A549 (cell line): ENCODE results near the gene ZNF581. TPM values are rescaled to one million over a fixed set of nuclear protein-coding genes. Genes with fewer than 3 reads are reported as not detected.
A peak's percentile ranks its signal among the peaks of the same experiment; 100 is the strongest.

Experiments used
- ATAC-seq, 2 experiments: fragments of 200-7000 bp in 1 of 2; fragments of >200 bp in 1 of 2; cut with Nextera tagmentation in 1 of 2; cut with Tn5 transposase in 1 of 2; 3 replicates each; pipeline versions ENCODE4 v1.8.0 to v1.9.1; 2018 to 2020; ENCODE audit warnings: mild to moderate bottlenecking in 1 of 2, moderate library complexity in 1 of 2
- CTCF ChIA-PET: fragments of 300-600 bp; sonication (Branson Sonifier 250); formaldehyde crosslinking; extraction: SDS; loops from one replicate; lab custom pipeline; 2021; ENCODE audit warnings: antibody characterized with exemption, inconsistent platforms; lab: Yijun Ruan, JAX
- POLR2A ChIA-PET: fragments of 350-600 bp; formaldehyde crosslinking; extraction: SDS; loops from one replicate; lab custom pipeline; 2021; ENCODE audit warnings: antibody characterized with exemption, inconsistent platforms; lab: Yijun Ruan, JAX
- DNase-seq, 2 experiments: peaks; one replicate each; pipeline versions ENCODE4 v3.0.0 to v3.0.0-alpha.2; 2011 to 2016; ENCODE audit warnings: low read depth in 1 of 2, low spot score in 1 of 2
- FAIRE-seq: peaks from 2 replicates; lab custom pipeline; 2011; peaks lifted over from hg19 to GRCh38; lab: Jason Lieb, UNC
- H3K27ac ChIP-seq, 2 experiments: fragments of >200 bp; sonication (Bioruptor Twin); formaldehyde crosslinking; 3 replicates each; pipeline ENCODE4 v1.5.1; 2016 to 2017
- H3K4me1 ChIP-seq: fragments of >200 bp; sonication (Bioruptor Twin); formaldehyde crosslinking; 3 replicates; pipeline ENCODE4 v1.6.1; 2016
- H3K4me2 ChIP-seq: fragments of >200 bp; sonication (Bioruptor Twin); formaldehyde crosslinking; 3 replicates; pipeline ENCODE4 v1.6.1; 2016
- H3K4me3 ChIP-seq: fragments of >200 bp; sonication (Bioruptor Twin); formaldehyde crosslinking; 3 replicates; pipeline ENCODE4 v1.5.1; 2016
- H3K9me3 ChIP-seq: fragments of >200 bp; sonication (Bioruptor Twin); formaldehyde crosslinking; 3 replicates; pipeline ENCODE4 v1.6.1; 2016
- GATA3 ChIP-seq: IDR thresholded peaks from 2 replicates; pipeline ENCODE4 v1.6.1; 2012; ENCODE audit warnings: borderline replicate concordance
- HDAC2 ChIP-seq: fragments of 200-600 bp; sonication (generic); IDR thresholded peaks from 2 replicates; pipeline ENCODE4 v1.6.1; 2016
- KDM1A ChIP-seq: fragments of 200-600 bp; sonication (generic); IDR thresholded peaks from 2 replicates; pipeline ENCODE4 v1.6.1; 2016; ENCODE audit warnings: low read depth, mild to moderate bottlenecking
- MAZ ChIP-seq: fragments of 150-350 bp; IDR thresholded peaks from 2 replicates; pipeline ENCODE4 v1.6.1; 2014; ENCODE audit warnings: antibody characterized with exemption, low read depth, low read length, borderline replicate concordance
- POLR2A ChIP-seq: IDR thresholded peaks from 2 replicates; pipeline ENCODE4 v1.6.1; 2012; ENCODE audit warnings: mild to moderate bottlenecking, low read length
- RARB ChIP-seq: fragments of 250-450 bp; sonication (Bioruptor Pico); IDR thresholded peaks from 2 replicates; pipeline ENCODE4 v1.8.0; 2021; ENCODE audit warnings: mild to moderate bottlenecking, moderate library complexity
- RCOR1 ChIP-seq: fragments of 150-350 bp; IDR thresholded peaks from 2 replicates; pipeline ENCODE4 v1.6.1; 2014; ENCODE audit warnings: antibody characterized with exemption, low read length, low read depth
- TP53 ChIP-seq: fragments of 250-450 bp; sonication (Bioruptor Pico); IDR thresholded peaks from 2 replicates; pipeline ENCODE4 v1.5.0; 2021; ENCODE audit warnings: mild to moderate bottlenecking, moderate library complexity
- ZC3H11A ChIP-seq: fragments of 450-650 bp; IDR thresholded peaks from 2 replicates; pipeline ENCODE4 v1.6.1; 2014; ENCODE audit warnings: antibody characterized with exemption, mild to moderate bottlenecking
- ZNF302 ChIP-seq: fragments of 250-450 bp; sonication (Bioruptor Pico); IDR thresholded peaks from 2 replicates; pipeline ENCODE4 v1.9.0; 2021; ENCODE audit warnings: inconsistent platforms, mild to moderate bottlenecking, moderate library complexity
- WGBS: methylation state at CpG from one replicate; pipeline ENCODE4 v1.1.6; 2017; ENCODE audit errors: missing lambda C conversion rate; 5-methylcytosine and 5-hydroxymethylcytosine counted together
- polyA plus RNA-seq, 4 experiments: library from polyadenylated mRNA; depleted of rRNA in 3 of 4; stranded (reverse); fragments of >200 nt; fragmentation: RNase III in 1 of 4; extraction: RNeasy Plus Mini Kit Qiagen cat#74134 plus additional on column Dnase treatment in 1 of 4; gene quantifications; 2 replicates in 3 of 4; 3 replicates in 1 of 4; pipeline ENCODE4 v1.2.3, GENCODE V29; 2011 to 2017
- TF ChIP-seq, protein P1 (sequence below): IDR thresholded peaks from 2 replicates; pipeline ENCODE4 v1.6.1; 2012; ENCODE audit warnings: low read depth, borderline replicate concordance
- TF ChIP-seq, protein P2 (sequence below): fragments of 150-350 bp; IDR thresholded peaks from 2 replicates; pipeline ENCODE4 v1.6.1; 2014; ENCODE audit warnings: low read depth, mild to moderate bottlenecking, low read length
- TF ChIP-seq, protein P3 (sequence below): fragments of >200 bp; sonication (Bioruptor Twin); formaldehyde crosslinking; IDR thresholded peaks from 3 replicates; pipeline ENCODE4 v1.5.1; 2016
- TF ChIP-seq, protein P4 (sequence below): fragments of 250-450 bp; sonication (Bioruptor Pico); IDR thresholded peaks from 2 replicates; pipeline ENCODE4 v1.5.0; 2021; ENCODE audit warnings: mild to moderate bottlenecking, moderate library complexity, borderline replicate concordance
- TF ChIP-seq, protein P5 (sequence below): fragments of >200 bp; sonication (Bioruptor Twin); formaldehyde crosslinking; IDR thresholded peaks from 2 replicates; pipeline ENCODE4 v1.6.1; 2016
- TF ChIP-seq, protein P6 (sequence below): fragments of 450-650 bp; IDR thresholded peaks from 2 replicates; pipeline ENCODE4 v1.6.1; 2014; ENCODE audit warnings: antibody characterized with exemption

Gene ZNF581
- polyA plus RNA-seq, 2 of the 4 experiments (the other 2 are of a cell fraction): 13.9 to 24.9 TPM

DNA sequence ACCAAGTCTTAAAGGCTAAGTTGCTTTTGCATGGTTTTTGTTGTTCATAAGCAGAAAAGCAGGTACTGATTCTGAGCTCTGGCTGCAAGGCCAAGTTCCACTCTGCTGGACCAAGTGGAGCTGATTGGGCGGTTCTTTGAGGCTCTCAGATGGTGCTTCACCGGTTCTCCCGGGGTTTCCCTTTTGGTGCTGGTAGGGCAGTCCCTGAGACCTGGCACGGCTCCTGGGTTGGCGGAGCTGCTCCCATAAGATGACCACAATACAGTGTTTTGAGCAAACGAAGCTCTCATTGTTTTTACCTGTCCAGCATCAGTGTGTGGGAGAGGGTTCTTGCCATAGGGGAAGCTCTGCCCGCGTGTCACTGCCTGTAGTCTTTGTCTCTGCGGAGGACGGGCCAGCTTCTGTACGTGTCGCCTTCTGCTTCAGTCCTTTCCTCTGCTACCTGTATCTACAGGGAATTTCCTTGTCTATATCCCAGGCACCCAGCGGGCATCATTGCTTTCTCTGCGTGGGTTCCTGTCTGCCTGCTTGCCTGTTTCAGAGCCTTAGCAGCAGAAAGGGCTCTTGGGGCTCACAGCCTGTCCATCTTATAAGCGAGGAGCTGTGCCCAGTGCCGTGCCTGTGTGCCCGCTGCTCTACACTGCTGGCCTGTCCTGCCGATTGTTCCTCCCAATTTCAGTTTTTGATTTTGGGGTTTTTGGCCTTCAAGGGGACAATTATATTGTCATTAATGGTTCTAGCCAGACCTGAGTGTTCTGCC lies 13.7 kb downstream of the ZNF581 start:
- H3K4me3 ChIP-seq: peak overlapping the region; percentile 68; the same call in 2 of the 3 replicates
- WGBS: 69% methylated on average over 18 of the region's 18 CpGs
- FAIRE-seq (no peak), DNase-seq (no peak), ATAC-seq (no peak)
- peaks cover 44% of the 10 kb centered on the region for H3K4me1 ChIP-seq
- peak overlapping the region; percentile 6 to 96; a peak in 3 of 6 replicates for H3K27ac ChIP-seq
- CTCF ChIA-PET: interaction anchor here (0.6 to 2.3 kb wide), 5 partner anchors 10 to 282 kb away, joined by 3 to 30 read pairs (median 4); no protein-coding TSS in a partner anchor
- peak overlapping the region; percentile 91 for H3K4me2 ChIP-seq
- POLR2A ChIA-PET: no interaction called here
- TF ChIP-seq, protein P1, sequence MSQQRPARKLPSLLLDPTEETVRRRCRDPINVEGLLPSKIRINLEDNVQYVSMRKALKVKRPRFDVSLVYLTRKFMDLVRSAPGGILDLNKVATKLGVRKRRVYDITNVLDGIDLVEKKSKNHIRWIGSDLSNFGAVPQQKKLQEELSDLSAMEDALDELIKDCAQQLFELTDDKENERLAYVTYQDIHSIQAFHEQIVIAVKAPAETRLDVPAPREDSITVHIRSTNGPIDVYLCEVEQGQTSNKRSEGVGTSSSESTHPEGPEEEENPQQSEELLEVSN: no peak
- TF ChIP-seq MAZ (no peak), POLR2A (no peak), HDAC2 (no peak), ZNF302 (CRISPR knock-in tag) (no peak), KDM1A (no peak)
- TF ChIP-seq, protein P2, sequence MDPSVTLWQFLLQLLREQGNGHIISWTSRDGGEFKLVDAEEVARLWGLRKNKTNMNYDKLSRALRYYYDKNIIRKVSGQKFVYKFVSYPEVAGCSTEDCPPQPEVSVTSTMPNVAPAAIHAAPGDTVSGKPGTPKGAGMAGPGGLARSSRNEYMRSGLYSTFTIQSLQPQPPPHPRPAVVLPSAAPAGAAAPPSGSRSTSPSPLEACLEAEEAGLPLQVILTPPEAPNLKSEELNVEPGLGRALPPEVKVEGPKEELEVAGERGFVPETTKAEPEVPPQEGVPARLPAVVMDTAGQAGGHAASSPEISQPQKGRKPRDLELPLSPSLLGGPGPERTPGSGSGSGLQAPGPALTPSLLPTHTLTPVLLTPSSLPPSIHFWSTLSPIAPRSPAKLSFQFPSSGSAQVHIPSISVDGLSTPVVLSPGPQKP: no peak
- TF ChIP-seq, protein P3, sequence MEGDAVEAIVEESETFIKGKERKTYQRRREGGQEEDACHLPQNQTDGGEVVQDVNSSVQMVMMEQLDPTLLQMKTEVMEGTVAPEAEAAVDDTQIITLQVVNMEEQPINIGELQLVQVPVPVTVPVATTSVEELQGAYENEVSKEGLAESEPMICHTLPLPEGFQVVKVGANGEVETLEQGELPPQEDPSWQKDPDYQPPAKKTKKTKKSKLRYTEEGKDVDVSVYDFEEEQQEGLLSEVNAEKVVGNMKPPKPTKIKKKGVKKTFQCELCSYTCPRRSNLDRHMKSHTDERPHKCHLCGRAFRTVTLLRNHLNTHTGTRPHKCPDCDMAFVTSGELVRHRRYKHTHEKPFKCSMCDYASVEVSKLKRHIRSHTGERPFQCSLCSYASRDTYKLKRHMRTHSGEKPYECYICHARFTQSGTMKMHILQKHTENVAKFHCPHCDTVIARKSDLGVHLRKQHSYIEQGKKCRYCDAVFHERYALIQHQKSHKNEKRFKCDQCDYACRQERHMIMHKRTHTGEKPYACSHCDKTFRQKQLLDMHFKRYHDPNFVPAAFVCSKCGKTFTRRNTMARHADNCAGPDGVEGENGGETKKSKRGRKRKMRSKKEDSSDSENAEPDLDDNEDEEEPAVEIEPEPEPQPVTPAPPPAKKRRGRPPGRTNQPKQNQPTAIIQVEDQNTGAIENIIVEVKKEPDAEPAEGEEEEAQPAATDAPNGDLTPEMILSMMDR: no peak
- TF ChIP-seq, protein P4, sequence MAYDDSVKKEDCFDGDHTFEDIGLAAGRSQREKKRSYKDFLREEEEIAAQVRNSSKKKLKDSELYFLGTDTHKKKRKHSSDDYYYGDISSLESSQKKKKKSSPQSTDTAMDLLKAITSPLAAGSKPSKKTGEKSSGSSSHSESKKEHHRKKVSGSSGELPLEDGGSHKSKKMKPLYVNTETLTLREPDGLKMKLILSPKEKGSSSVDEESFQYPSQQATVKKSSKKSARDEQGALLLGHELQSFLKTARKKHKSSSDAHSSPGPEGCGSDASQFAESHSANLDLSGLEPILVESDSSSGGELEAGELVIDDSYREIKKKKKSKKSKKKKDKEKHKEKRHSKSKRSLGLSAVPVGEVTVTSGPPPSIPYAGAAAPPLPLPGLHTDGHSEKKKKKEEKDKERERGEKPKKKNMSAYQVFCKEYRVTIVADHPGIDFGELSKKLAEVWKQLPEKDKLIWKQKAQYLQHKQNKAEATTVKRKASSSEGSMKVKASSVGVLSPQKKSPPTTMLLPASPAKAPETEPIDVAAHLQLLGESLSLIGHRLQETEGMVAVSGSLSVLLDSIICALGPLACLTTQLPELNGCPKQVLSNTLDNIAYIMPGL (CRISPR knock-in tag): no peak
- TF ChIP-seq, protein P5, sequence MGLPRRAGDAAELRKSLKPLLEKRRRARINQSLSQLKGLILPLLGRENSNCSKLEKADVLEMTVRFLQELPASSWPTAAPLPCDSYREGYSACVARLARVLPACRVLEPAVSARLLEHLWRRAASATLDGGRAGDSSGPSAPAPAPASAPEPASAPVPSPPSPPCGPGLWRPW: no peak
- no peaks in the 10 kb centered on the region for H3K9me3 ChIP-seq

DNA sequence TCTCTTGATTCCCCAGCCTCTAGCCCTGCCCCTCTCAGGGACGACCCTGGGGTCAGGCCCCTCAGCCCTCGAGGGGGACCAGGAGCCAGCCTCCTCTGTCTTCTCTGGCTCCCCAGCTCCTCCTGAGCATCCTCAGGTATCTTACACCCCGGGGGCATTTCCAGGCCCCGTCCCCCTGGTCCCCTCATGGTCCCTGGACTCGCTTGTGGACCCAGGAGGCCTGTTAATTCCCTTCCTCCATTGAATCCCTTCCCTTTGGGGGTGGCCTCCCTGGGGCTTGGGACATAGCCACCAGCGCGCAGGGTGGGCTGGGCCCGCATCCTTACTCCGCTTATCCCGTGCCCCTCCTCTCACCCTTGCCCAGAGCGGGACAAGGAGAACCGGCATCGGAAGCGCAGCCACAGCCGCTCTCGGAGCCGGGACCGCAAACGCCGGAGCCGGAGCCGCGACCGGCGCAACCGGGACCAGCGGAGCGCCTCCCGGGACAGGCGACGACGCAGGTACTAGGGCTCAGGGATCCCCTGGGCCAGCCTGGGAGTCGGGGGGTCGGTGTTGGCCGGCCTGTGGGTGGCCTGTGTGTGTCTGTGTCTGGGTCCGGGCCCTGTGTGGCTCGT lies 15.5 kb downstream of the ZNF581 start:
- CTCF ChIA-PET: interaction anchor here (0.7 to 2.4 kb wide), 4 partner anchors 13 to 987 kb away, joined by 3 to 21 read pairs (median 6); no protein-coding TSS in a partner anchor
- TF ChIP-seq ZC3H11A (no peak), ZNF302 (CRISPR knock-in tag) (no peak), RCOR1 (no peak), GATA3 (no peak), TP53 (CRISPR knock-in tag) (no peak), RARB (CRISPR knock-in tag) (no peak)
- TF ChIP-seq, protein P6, sequence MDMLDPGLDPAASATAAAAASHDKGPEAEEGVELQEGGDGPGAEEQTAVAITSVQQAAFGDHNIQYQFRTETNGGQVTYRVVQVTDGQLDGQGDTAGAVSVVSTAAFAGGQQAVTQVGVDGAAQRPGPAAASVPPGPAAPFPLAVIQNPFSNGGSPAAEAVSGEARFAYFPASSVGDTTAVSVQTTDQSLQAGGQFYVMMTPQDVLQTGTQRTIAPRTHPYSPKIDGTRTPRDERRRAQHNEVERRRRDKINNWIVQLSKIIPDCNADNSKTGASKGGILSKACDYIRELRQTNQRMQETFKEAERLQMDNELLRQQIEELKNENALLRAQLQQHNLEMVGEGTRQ: no peak
- ATAC-seq (no peak), FAIRE-seq (no peak), DNase-seq (no peak)
- POLR2A ChIA-PET: no interaction called here
- 92% methylated on average over 37 of the region's 37 CpGs for WGBS
- H3K27ac ChIP-seq: no peak overlapping the region
- H3K9me3 ChIP-seq: no peaks in the 10 kb centered on the region
- H3K4me1 ChIP-seq: peaks cover 40% of the 10 kb centered on the region
- peak overlapping the region; percentile 91 for H3K4me2 ChIP-seq
- H3K4me3 ChIP-seq: no peak overlapping the region
